Measurements from ENCODE around the gene AK4.

DNA sequence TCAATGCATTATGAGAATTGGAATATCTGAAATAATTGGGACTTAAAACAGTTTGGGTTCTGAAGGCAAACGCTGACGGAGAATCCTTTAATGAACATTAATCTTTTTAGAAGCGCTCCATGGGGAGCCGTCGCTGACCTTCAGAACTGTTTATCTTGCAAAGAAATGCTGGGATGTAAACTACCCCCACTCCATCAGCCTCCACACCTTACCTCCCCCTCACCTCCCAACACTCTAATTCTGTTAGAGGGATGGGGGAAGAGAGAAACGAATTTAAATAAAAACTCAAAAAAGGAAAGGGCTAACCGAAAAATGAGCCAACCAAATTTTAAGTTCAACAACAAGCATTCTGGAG lies 117.3 kb downstream of the AK4 start:
- TF ChIP-seq, protein P1, sequence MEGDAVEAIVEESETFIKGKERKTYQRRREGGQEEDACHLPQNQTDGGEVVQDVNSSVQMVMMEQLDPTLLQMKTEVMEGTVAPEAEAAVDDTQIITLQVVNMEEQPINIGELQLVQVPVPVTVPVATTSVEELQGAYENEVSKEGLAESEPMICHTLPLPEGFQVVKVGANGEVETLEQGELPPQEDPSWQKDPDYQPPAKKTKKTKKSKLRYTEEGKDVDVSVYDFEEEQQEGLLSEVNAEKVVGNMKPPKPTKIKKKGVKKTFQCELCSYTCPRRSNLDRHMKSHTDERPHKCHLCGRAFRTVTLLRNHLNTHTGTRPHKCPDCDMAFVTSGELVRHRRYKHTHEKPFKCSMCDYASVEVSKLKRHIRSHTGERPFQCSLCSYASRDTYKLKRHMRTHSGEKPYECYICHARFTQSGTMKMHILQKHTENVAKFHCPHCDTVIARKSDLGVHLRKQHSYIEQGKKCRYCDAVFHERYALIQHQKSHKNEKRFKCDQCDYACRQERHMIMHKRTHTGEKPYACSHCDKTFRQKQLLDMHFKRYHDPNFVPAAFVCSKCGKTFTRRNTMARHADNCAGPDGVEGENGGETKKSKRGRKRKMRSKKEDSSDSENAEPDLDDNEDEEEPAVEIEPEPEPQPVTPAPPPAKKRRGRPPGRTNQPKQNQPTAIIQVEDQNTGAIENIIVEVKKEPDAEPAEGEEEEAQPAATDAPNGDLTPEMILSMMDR (conservative IDR thresholded peaks at IDR 0.05; ENCODE audit: low read depth, low read length) = no peak
- TF ChIP-seq RCOR1 (IDR thresholded peaks at IDR 0.05; ENCODE audit: insufficient replicate concordance, low read length) = no peak
- no peak for TF ChIP-seq MXI1 (IDR thresholded peaks at IDR 0.05; ENCODE audit: borderline replicate concordance, low read depth, low read length)
- no peak for TF ChIP-seq MAFK (IDR thresholded peaks at IDR 0.05; ENCODE audit: low read depth, low read length)
- no peak for TF ChIP-seq POLR2A (IDR thresholded peaks at IDR 0.05; ENCODE audit: low read depth, low read length)
- TF ChIP-seq, protein P2, sequence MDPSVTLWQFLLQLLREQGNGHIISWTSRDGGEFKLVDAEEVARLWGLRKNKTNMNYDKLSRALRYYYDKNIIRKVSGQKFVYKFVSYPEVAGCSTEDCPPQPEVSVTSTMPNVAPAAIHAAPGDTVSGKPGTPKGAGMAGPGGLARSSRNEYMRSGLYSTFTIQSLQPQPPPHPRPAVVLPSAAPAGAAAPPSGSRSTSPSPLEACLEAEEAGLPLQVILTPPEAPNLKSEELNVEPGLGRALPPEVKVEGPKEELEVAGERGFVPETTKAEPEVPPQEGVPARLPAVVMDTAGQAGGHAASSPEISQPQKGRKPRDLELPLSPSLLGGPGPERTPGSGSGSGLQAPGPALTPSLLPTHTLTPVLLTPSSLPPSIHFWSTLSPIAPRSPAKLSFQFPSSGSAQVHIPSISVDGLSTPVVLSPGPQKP (IDR thresholded peaks at IDR 0.05; ENCODE audit: borderline replicate concordance, low read depth, low read length) = no peak
- no peak for TF ChIP-seq CHD1 (IDR thresholded peaks at IDR 0.05; ENCODE audit: low read depth, low read length)

Data from IMR-90 (cell line).